ENCODE measurements around the gene TAS2R40. TPM values are rescaled to one million over a fixed set of nuclear protein-coding genes. Genes with fewer than 3 reads are reported as not detected.

The TAS2R40 gene
- total and polyA plus RNA-seq, 2 donors (not counting 3 experiments of a cell fraction or from before 2014, with no cell fraction given): not detected

DNA sequence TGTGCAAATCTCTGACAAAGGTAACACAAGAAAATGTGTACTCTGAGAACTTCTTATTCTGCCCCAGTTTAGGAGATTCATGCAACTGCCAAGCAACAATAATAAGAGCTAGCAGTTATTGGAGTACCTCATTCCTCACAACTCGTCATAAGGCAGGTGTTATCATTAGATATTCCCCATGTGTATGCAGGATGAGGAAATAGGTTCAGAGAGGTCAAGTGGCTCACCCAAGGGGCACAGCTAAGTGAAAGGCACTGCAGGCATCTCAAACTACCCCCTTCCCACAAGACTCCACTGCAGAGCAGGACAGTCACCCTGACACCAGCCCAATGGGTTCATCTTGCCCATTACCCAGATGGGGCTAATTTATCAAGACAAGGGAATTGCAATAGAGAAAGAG, 40.1 kb downstream of the TAS2R40 start:
- H3K27ac ChIP-seq (ENCODE audit: insufficient read depth, low read depth, low read length): no peak overlapping the region
- H3K9ac ChIP-seq (replicated peaks; ENCODE audit: extremely low read depth, insufficient read depth, low read length): no peak overlapping the region
- CTCF ChIA-PET: interaction anchor here (1.9 to 2.0 kb wide), 2 partner anchors 21 to 47 kb away, joined by 8 to 9 read pairs; no protein-coding TSS in a partner anchor
- H3K9me1 ChIP-seq (replicated peaks; ENCODE audit: control insufficient read depth, extremely low read depth, insufficient read depth, low read length): no peaks in the 10 kb centered on the region
- no peaks in the 10 kb centered on the region for H3K27me3 ChIP-seq (ENCODE audit: control insufficient read depth in 2 of 2, insufficient read depth in 2 of 2, low read length in 2 of 2)
- peaks cover 2 to 5% of the 10 kb centered on the region in 2 experiments for H3K36me3 ChIP-seq (ENCODE audit: control insufficient read depth in 2 of 2, extremely low read depth in 1 of 2, insufficient read depth in 2 of 2, low read length in 2 of 2)
- H3K4me2 ChIP-seq (ENCODE audit: insufficient read depth, low read length): no peak overlapping the region
- H2AFZ ChIP-seq (ENCODE audit: low read depth, low read length): no peak overlapping the region
- H3K4me3 ChIP-seq (replicated peaks in 1 of 3; ENCODE audit: insufficient read depth in 1 of 3, low read depth in 1 of 3, low read length in 3 of 3): no peak overlapping the region
- intact Hi-C loops (cut with micrococcal nuclease) (loop anchor here (2.0 kb wide), 1 partner anchor 35 kb away; no protein-coding TSS in a partner anchor), dilution Hi-C loops (cut with MboI; ENCODE audit: extremely low pct_ligation_motif_present, low sequenced_read_pairs) (no loop called here)
- DNase-seq (ENCODE audit: low read depth, low spot score) (no peak), FAIRE-seq (no peak)
- no peak for TF ChIP-seq MYC (IDR thresholded peaks at IDR 0.05; ENCODE audit: low read depth, low read length)
- TF ChIP-seq GATA2 (IDR thresholded peaks at IDR 0.05; ENCODE audit: insufficient read depth, insufficient read length, low read depth, low read length): no peak
- no TSS peak for BruUV-seq (replicated peaks)
- POLR2A ChIA-PET: no interaction called here
- no peaks in the 10 kb centered on the region for H3K9me3 ChIP-seq (replicated peaks; ENCODE audit: control insufficient read depth, insufficient read depth, low read length)
- H4K20me1 ChIP-seq (replicated peaks; ENCODE audit: control insufficient read depth, extremely low read depth, insufficient read depth, low read length): no peaks in the 10 kb centered on the region
- peaks cover 8% of the 10 kb centered on the region for H3K4me1 ChIP-seq (ENCODE audit: control insufficient read depth, extremely low read depth, insufficient read depth, low read length)
- peaks cover 5% of the 10 kb centered on the region for H3K79me2 ChIP-seq (ENCODE audit: control insufficient read depth, insufficient read depth, low read length)

DNA sequence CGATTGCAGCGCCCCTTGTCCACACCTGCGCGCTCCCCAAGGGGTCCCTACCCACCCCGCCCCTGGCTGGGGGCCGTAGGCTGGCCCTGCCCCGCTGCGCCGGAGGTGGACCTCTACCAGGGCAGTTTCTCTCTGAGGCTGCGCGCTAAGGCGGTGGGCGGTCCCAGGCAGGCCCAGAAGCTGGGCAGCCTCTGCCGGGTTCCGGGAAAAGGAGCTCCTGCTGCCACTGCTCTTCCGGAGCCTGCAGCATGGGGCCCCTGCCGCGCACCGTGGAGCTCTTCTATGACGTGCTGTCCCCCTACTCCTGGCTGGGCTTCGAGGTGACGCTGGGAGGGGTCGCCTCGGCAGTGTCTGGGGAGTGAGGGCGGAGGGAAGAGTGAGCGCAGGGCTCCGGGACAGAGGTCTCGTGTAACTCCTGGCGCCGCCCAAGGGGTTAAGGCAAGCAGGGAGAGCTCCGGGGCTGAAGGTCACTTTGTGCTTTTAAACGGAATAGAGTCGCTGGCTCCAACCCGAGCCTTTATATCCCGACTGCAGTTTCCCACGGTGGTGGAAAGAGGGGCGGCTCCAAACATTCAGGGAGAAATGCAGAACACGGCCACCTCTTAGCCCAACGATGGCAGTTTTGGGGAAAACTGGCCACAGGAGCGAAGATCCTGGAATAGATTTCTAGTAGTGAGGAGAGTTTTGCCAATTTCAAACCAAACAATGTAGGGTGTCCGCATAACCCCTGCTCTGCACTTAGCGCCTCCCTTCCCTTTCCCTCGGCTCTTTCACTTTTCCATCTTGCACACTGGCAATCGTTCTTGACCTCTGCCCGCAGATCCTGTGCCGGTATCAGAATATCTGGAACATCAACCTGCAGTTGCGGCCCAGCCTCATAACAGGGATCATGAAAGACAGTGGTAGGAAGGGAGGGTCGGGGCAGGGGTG, 41.7 kb downstream of the TAS2R40 start, which contains the start of gene GSTK1:
TSS of gene GSTK1 (plus strand) at position 176 of the 930 bp plus-strand sequence. CDS start at position 249, 73 bp downstream.
- peaks cover 5% of the 10 kb centered on the region for H3K79me2 ChIP-seq (ENCODE audit: control insufficient read depth, insufficient read depth, low read length)
- H3K4me1 ChIP-seq (ENCODE audit: control insufficient read depth, extremely low read depth, insufficient read depth, low read length): peaks cover 8% of the 10 kb centered on the region
- dilution Hi-C loops (cut with MboI; ENCODE audit: extremely low pct_ligation_motif_present, low sequenced_read_pairs): no loop called here
- peak within 1 kb of the TSS; percentile 52 for H3K27ac ChIP-seq (ENCODE audit: insufficient read depth, low read depth, low read length)
- H2AFZ ChIP-seq (ENCODE audit: low read depth, low read length): peak within 1 kb of the TSS; percentile 86
- H3K9me1 ChIP-seq (replicated peaks; ENCODE audit: control insufficient read depth, extremely low read depth, insufficient read depth, low read length): no peaks in the 10 kb centered on the region
- peak within 1 kb of the TSS; percentile 45 to 87 (median 80) for H3K4me3 ChIP-seq (replicated peaks in 1 of 3; ENCODE audit: insufficient read depth in 1 of 3, low read depth in 1 of 3, low read length in 3 of 3)
- CTCF ChIA-PET: interaction anchor here (0.7 to 2.9 kb wide), 11 partner anchors 16 to 117 kb away, joined by 3 to 26 read pairs (median 6); partner anchors contain the start of gene CASP2
- H3K27me3 ChIP-seq (ENCODE audit: control insufficient read depth in 2 of 2, insufficient read depth in 2 of 2, low read length in 2 of 2): no peaks in the 10 kb centered on the region
- H3K9me3 ChIP-seq (replicated peaks; ENCODE audit: control insufficient read depth, insufficient read depth, low read length): no peaks in the 10 kb centered on the region
- H3K36me3 ChIP-seq (ENCODE audit: control insufficient read depth in 2 of 2, extremely low read depth in 1 of 2, insufficient read depth in 2 of 2, low read length in 2 of 2): peaks cover 10 to 18% of the 10 kb centered on the region in 2 experiments
- DNase-seq (ENCODE audit: low read depth, low spot score) (peak; percentile 76), FAIRE-seq (peak; percentile 89)
- TF ChIP-seq POLR2A (IDR thresholded peaks at IDR 0.05; ENCODE audit: low read depth, low read length) (peak; percentile 93), MYC (IDR thresholded peaks at IDR 0.05; ENCODE audit: low read depth, low read length) (no peak), POLR2AphosphoS5 (IDR thresholded peaks at IDR 0.05; ENCODE audit: insufficient read depth, low read depth, low read length) (peak; percentile 89), FOS (IDR thresholded peaks at IDR 0.05; ENCODE audit: borderline replicate concordance, insufficient read depth, low read length) (no peak), GATA2 (IDR thresholded peaks at IDR 0.05; ENCODE audit: insufficient read depth, insufficient read length, low read depth, low read length) (no peak), JUN (IDR thresholded peaks at IDR 0.05; ENCODE audit: borderline replicate concordance, insufficient read depth, insufficient read length, low read depth) (no peak), EZH2 (IDR thresholded peaks at IDR 0.05; ENCODE audit: borderline replicate concordance, low read depth, low read length, severe bottlenecking) (no peak)
- TF ChIP-seq, protein P1, sequence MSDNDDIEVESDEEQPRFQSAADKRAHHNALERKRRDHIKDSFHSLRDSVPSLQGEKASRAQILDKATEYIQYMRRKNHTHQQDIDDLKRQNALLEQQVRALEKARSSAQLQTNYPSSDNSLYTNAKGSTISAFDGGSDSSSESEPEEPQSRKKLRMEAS (IDR thresholded peaks at IDR 0.05; ENCODE audit: insufficient read depth, insufficient read length): no peak
- TF ChIP-seq, protein P2, sequence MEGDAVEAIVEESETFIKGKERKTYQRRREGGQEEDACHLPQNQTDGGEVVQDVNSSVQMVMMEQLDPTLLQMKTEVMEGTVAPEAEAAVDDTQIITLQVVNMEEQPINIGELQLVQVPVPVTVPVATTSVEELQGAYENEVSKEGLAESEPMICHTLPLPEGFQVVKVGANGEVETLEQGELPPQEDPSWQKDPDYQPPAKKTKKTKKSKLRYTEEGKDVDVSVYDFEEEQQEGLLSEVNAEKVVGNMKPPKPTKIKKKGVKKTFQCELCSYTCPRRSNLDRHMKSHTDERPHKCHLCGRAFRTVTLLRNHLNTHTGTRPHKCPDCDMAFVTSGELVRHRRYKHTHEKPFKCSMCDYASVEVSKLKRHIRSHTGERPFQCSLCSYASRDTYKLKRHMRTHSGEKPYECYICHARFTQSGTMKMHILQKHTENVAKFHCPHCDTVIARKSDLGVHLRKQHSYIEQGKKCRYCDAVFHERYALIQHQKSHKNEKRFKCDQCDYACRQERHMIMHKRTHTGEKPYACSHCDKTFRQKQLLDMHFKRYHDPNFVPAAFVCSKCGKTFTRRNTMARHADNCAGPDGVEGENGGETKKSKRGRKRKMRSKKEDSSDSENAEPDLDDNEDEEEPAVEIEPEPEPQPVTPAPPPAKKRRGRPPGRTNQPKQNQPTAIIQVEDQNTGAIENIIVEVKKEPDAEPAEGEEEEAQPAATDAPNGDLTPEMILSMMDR (IDR thresholded peaks at IDR 0.05; ENCODE audit: extremely low read depth in 1 of 2, insufficient read depth in 1 of 2, low read depth in 1 of 2, low read length in 2 of 2): no peak
- intact Hi-C loops (cut with micrococcal nuclease): loop anchor here (1.0 to 2.0 kb wide), 4 partner anchors 16 to 33 kb away; partner anchors contain the start of gene CASP2
- POLR2A ChIA-PET: interaction anchor here (1.2 to 1.3 kb wide), 2 partner anchors 16 to 24 kb away, joined by 3 to 5 read pairs; partner anchors contain the start of gene CASP2
- BruUV-seq (replicated peaks): TSS peak; percentile 67
- peak within 1 kb of the TSS; percentile 55 for H3K9ac ChIP-seq (replicated peaks; ENCODE audit: extremely low read depth, insufficient read depth, low read length)
- peak within 1 kb of the TSS; percentile 88 for H3K4me2 ChIP-seq (ENCODE audit: insufficient read depth, low read length)
- H4K20me1 ChIP-seq (replicated peaks; ENCODE audit: control insufficient read depth, extremely low read depth, insufficient read depth, low read length): no peaks in the 10 kb centered on the region

Measured in endothelial cell of umbilical vein (primary cell).